Pons (tissue), 1 donor: ENCODE measurements around the gene ANHX.
"Not testable (repeated sequence)": the region's sequence is repeated elsewhere in the genome, so short reads cannot be mapped to it uniquely, and the experiment has no call there.

Experiments used
- DNase-seq: peaks from one replicate; pipeline ENCODE4 v3.0.0-alpha.2; 2016; ENCODE audit warnings: low spot score

ANHX gene

DNA sequence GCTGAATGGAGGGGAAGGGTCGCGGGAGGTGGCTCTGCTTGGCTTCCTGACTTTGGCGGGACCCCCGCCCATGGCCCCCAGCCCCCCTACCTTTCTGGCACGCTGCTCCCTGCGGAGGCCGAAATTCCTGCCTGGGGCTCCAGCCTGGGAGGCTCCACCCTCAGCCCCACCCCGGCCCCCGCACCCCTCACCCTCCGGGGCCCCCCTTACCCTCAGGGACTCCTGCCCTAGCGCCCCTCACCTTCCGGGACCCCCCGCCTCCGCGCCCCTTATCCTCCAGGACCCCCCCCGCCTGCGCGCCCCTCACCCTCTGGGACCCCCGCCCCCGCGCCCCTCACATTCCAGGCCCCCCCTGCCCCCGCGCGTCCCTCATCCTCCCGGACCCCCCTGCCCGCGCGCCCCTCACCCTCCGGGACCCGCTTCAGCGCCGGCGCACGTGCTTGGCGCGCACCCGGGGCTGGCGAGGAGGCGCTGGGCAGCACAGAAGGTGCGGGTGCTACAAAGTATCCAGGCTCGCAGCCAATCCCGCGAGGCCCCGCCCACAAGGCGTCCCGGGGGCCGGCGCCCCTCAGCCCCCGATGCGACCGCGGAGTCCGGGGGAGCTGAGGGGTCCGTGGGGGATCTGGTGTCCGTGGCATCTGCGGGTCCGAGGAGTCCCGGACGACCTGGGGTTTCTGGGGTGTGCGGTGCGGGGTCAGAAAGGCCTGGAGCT is at the start of gene ANHX:
Gene ANHX, minus strand, starts transcription at position 477 of the 712 bp plus-strand sequence. CDS start 1,521 bp downstream, outside the sequence.
- no peak for DNase-seq

DNA sequence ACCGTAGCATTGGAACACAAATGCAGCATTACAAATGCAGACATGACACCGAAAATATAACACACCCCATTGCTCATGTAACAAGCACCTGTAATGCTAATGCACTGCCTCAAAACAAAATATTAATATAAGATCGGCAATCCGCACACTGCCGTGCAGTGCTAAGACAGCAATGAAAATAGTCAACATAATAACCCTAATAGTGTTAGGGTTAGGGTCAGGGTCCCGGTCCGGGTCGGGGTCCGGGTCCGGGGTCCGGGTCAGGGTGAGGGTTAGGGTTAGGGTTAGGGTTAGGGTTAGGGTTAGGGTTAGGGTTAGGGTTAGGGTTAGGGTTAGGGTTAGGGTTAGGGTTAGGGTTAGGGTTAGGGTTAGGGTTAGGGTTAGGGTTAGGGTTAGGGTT is 29.0 kb upstream of the ANHX start:
- not testable (repeated sequence) for DNase-seq

DNA sequence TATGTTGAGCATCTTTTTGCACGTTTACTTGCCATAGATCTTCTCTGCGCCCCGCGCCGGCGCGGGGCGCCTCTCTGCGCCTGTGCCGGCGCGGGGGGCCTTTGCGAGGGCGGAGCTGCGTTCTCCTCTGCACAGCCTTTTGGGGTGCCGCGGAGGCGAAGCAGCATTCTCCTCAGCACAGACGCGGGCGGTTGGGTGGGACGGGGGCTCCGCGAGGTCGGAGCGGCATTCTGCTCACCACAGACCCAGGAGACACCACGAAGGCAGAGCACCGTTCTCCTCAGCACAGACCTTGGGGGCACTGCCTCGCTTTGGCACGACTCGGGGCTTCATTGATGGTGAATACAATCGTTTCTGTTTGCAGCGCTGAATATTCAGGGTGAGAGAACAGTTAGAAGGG is 28.5 kb upstream of the ANHX start:
- DNase-seq, result no peak

DNA sequence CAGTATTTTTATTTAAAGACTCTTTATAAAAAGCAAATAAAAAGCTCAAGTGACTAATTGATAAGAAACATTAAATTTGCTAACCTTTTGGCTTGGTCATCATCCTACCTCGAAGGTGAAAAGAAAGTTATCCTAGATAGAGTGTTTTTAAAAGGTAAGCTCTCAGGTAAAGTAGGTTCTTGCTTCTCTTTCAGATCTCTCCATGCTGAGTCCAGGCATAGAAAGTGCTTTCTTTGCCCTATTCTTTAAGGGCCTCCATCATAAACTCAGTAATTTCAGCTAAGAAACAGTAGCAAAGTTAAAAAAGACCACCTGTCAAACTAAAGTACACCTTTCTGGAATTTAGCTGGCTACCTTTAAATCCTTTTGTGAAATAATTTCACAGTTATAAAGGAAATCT is 20.6 kb upstream of the ANHX start:
- DNase-seq, result no peak

DNA sequence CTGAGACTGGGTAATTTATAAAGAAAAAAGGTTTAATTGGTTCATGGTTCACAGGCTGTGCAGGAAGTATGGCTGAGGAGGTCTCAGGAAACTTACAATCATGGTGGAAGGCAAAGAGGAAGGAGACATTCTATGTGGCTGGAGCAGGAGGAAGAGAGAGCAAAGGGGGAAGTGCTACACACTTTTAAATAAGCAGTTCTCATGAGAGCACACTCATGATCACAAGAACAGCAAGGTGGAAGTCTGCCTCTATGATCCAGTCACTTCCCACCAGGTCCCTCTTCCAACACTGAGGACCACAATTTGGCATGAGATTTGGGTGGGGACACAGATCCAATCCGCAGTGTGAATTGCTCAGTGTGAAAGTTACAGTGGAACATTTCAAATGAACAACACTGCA is 20.2 kb upstream of the ANHX start:
- DNase-seq, result not testable (repeated sequence)

DNA sequence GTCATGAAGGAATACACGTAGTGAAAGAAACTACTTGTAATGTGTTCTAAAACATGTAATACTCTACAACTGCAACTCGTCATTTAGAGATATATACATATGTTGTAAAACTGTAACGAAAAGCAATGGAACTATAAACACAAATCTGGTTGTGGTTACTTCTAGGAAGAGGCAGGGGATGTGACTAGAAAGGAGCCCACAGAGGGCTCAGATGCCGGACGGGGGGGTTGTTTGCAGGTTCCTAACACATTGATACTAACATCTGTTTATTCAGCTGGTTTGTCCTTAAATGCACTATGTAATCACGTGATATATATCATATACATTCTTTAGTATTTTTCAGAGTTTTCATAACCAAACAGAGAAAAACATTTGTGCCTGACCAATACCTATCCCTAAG is 16.1 kb upstream of the ANHX start:
- DNase-seq, result no peak

DNA sequence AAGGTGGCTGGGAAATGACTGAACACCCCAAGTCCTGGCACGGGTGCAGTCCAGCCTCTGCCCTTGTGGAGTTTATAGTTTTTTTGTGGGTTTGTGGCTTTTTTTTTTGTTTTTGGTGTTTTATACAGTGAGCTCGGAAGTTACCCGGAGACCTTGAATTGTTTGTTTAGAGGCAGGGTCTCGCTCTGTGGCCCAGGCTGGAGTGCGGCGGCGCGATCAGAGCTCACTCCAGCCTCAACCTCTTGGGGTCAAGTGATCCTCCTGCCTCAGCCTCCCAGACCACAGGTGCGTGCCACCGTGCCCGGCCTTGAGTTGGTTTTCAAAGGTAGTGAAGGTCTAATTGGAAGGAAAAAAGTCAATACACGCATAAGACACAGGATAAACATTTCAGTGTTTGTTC is 879 bp upstream of the ANHX start:
- DNase-seq, result no peak

DNA sequence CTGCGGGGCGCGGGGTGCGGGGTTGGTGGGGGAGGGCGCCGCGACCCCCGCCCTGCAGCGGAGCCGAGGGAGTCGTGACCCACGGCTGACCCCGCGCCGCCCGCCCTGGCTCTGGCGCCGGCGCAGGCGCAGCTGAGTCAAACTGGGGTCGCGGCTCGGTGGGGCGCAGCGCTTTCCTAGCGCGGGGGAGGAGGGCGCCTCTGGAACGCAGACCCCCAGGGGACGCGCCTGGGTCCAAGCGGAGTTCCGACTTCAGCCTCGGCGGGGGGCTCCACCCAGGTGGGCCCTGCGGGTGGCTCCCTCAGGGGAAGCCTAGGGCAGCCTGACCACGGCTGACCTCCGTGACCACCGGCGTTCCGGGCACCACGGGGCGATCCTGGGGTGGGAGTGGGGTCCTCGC is 467 bp upstream of the ANHX start:
- DNase-seq, result no peak

DNA sequence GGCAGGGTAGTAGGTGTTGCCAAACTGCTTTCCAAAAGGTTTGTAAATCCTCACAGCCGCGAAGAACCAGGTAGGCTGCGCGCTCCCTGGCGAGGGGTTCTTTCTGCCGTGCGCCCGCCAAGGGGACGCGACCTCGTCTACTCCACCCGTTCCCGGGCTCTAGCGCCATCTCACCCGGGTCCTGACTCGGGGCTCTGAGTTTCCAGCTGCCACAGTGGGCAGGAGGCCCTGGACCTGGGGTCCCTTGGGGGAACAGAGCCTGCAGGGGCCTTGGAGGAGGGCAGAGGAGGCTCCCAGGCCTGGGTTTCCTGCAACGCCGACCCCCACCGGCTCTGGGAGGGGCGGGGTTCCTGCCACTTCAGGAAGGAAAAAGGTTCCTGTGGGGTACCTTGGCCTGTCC is 706 bp downstream of the ANHX start:
- DNase-seq, result no peak

DNA sequence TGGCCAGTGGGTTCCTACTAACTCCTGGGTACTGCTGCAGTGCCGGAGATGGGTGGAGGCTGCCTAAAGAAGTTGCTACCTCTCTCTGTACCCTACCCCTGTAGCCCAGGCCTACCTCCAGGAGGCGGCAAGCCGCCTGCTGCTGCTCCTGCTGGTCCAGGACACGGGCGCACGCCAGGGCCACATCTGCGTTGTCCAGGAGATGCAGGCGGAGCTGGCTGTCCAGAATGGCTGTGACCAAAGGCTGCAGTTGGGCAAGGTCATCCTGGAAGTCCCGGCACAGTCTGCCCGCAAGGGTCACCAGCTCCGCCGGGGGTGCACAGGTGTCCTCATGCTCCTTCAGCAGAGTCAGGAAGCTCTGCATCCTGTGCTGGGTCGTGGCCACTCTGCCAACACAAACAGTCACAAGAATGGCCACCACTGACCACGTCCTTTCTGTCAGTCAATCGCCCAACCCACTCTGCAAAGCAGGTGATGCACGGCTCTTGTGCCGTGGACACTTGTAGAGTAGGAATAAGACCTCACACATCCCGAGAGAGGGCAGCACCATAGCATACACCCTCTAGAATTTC is 1.6 kb downstream of the ANHX start:
- DNase-seq, result no peak

DNA sequence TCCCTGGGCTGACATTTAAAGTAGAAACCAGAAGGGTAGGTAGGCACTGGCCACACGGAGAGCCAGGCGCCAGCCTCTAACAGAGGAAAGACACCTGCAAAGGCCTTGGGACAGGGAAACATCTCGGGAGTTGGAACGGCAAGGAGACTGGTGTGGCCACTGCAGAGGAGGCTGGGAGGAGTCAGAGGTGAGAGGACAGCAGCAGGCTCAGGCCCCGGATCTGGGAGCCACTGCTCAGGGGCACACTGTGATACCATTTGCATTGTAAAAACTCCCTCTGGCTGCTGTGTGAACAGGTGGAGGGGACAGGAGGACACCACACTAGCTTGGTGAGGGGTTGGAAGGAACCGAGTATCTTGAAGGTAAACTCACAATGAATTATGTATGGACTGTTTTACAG is 2.7 kb downstream of the ANHX start:
- DNase-seq, result no peak

DNA sequence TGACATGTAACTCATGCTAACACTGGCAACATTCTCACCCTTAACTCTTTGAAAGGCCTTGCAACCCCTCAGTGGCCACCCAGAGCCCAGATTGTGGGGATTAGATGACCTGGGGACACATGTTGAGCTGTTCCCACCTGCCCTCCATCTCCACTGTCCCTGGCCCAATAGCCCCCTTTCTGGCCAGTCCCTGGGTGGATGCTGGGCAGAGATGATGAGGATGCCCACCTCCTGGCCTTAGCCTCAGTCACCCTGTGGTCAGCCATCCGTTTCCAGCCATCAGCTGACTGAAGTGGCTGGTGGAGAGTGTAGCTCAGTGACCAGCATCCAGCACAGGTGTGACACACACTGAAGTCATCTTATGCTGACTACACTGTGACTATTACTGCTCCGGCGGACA is 4.7 kb downstream of the ANHX start:
- no peak for DNase-seq

DNA sequence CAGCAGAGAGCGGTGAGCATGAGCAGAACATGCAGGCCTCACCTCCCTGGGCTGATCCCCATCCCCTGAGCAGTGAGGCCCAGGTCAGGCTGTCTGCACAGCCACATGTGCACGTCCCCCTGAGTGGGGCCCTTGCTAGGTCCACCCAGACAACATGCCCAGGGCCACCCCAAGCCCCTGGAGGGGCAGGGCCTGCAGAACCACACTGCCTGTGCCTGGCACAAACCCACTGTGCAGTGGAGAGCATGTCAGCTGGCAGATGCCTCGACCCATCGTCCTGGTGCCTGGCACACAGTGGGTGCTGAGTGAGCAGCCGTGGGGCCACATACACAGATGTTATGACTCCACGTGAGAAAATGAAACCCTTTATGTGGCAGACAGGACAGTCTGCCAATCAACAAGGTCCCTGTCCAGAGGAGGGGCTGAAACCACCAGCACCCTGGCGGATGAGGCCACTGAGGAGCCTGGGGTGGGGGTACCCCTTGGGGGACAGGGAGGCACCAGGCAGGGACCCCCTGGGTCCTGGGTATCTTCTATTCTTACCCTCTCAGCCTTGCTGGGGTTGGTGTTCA is 8.3 kb downstream of the ANHX start:
- DNase-seq, result no peak

DNA sequence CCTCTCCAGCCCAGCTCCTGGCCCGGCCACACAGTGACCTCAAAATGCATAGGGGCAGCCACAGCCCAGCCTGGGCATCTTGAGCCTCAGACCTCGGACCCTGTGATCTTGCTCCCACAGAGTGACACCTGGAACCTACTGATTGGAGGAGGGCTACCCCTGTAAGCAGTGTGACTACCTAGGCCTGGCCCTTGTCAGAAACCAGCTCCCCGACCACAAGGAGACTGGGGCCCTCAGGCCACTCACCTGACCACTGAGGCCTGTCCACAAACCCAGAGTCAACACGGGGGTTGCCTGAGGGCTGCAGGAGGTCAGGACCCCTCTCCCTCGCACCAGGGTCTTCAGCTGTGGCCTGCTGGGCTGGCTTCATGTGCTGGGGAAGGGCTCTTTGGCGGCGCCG is 9.0 kb downstream of the ANHX start:
- DNase-seq, result no peak

DNA sequence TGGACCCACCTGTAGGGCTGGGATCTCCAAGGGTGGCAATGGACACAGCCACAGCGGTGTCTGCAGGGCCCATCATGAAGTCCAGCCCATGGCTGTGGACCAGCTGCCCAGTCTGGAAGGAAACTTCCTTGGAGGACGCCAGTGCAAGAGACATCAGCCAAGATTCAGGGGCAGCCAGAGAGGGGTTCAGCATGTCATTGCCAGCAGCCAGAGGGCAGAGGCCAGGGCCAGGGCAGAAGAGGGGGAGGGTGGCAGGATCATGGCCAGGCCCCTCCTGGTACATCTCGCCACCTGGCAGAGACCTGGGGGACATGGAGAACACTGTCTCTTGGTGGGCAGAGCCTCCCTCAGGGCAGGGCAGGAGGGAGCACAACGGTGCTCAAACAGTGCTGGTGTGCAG is 10.2 kb downstream of the ANHX start:
- no peak for DNase-seq

DNA sequence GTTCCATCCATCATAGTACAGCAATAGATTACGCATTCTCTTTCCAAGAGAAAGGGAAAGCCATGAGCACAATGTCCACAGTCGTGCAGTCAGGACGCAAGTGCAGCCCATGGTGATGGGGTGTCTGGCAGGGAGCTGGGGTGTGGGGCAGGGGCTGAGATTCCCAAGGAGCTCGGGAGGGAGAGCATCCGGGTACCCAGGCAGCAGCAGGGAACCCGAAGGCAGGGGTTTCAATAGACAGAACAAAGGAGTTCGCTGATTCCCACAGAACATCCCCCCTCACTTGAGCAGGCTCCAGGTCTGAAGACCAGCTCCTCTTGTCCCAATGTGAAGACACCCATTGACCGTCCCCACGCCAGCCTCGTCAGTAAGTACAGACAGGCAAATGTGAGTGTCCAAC is 13.5 kb downstream of the ANHX start:
- DNase-seq, result no peak

DNA sequence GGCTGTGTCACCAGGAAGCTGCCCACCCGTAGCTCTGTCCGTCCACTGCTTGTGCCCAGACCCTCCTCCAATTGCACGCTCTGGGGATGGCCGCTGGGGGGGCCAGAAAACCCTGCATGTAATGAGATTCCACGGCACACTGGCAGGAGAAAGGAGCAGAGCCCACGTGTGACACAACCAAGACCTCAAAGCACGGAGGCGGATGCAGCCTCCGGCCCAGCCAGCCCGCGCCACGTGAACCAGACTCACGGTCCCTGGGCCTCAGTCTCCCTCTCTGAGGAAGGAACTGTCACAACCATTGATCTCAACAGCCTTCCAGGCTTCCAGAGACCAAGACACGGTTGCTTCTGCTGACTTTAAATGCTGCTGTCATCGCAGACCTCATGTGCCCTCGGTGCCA is 14.4 kb downstream of the ANHX start:
- DNase-seq, result no peak

DNA sequence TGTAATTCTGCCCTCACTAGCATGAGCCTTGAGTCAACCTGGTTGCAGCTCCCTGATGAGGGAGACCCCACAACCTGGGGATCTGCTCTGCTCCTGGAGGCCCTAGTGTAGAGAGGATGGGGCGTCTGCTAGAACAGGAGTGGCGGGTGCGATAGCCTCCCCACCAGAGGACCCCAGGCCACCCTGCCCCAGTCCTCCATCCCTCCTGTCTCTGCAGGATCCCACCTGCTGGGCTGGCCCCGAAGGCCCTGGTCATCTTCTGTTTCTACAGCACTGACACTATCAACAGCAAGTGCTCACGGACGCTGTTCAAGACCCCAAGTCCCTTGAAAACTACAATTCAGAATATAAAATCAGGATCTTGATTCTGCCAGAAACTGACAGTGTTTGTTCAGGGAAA is 15.2 kb downstream of the ANHX start:
- DNase-seq, result no peak

DNA sequence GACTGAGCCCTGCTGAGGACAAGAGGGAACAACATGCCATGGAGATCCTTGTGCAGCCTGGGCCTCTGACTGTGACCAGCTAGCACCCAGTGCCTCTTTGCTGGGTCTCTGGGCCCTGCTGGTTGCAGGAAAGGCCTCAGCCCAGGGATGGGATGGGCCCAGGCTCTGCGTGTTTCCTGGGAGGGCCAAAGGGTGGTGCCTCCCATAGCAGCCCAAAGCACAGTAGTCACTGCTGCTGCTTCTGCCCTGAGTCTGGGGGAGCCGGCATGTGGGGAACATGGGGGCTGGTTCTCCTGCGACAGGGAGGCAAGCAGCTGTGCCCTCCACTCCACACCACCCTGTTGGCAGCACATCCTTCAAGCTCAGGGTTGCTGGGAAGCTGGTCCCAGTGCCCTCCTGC is 18.5 kb downstream of the ANHX start:
- no peak for DNase-seq

DNA sequence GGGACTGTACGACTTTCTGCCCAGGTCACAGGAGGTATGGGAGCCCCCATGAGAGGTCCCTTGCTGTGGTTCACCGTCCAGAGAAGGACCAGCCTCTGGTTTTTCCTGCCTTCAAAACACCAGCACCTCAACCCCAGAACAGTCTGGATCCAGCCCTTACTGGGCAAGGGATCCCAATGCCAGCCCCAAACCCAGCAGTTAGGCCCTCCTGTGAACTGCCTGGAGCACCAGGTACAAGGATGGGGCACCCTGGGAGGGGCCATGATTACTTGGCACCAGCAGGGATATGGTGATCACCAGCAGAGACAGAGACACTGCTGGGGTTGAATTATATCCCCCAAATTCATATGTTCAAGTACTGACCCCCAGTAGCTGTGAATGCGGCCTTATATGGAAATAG is 20.0 kb downstream of the ANHX start:
- no peak for DNase-seq

DNA sequence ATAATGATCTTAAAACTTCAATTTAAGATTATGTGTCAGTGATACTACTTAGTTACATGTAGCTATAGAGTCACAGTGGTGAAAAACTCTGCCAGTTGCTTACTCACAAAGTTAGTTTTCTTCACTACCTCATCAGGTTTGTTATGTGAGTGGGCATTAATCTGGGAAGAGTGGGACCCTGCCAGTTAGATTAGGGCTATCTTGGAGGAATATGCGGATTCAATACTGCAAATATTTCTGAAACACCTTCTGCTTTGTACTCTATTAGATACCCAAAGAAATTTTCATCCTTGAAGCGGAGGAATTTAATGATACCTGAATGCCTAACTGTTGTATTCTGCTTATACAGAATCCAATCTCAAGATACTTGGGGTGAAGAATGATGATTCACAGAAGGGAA is 29.3 kb downstream of the ANHX start:
- DNase-seq, result no peak

DNA sequence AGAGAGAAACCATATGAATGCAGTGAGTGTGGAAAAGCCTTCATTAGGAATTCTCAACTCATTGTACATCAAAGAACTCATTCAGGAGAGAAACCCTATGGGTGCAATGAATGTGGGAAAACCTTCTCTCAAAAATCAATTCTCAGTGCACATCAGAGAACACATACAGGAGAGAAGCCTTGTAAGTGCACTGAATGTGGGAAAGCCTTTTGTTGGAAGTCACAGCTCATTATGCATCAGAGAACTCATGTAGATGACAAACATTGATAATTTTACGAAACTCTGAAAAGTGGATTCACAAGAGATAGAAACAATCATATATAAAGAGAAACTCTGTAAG is 31.4 kb downstream of the ANHX start:
- DNase-seq, result no peak

DNA sequence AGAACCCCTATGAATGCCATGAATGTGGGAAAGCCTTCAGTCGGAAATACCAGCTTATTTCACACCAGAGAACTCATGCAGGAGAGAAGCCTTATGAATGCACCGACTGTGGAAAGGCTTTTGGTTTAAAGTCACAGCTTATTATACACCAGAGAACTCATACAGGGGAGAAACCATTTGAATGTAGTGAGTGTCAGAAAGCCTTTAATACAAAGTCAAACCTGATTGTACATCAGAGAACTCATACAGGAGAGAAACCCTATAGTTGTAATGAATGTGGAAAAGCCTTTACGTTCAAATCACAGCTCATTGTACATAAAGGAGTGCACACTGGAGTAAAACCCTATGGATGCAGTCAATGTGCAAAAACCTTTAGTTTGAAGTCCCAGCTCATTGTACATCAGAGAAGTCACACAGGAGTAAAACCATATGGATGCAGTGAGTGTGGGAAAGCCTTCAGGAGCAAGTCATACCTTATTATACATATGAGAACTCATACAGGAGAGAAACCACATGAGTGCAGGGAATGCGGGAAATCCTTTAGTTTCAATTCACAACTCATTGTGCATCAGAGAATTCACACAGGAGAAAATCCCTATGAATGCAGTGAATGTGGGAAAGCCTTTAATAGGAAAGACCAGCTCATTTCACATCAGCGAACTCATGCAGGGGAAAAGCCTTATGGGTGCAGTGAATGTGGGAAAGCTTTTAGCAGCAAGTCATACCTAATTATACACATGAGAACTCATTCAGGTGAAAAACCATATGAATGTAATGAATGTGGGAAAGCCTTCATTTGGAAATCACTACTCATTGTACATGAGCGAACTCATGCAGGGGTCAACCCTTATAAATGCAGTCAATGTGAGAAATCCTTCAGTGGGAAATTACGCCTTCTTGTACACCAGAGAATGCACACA is 32.1 kb downstream of the ANHX start:
- no peak for DNase-seq
